BLaER1 (cell line): Measurements from ENCODE around the gene ALDH4A1.

Experiments
- H3K27ac ChIP-seq: shearing (Covaris generic); formaldehyde crosslinking; 2 replicates; pipeline ENCODE4 v1.8.1; 2022
- H3K27me3 ChIP-seq: shearing (Covaris generic); formaldehyde crosslinking; 2 replicates; pipeline ENCODE4 v1.8.1; 2022
- H3K36me3 ChIP-seq: shearing (Covaris generic); formaldehyde crosslinking; 2 replicates; pipeline ENCODE4 v1.8.1; 2022
- H3K4me1 ChIP-seq: shearing (Covaris generic); formaldehyde crosslinking; 2 replicates; pipeline ENCODE4 v1.8.1; 2022
- H3K4me2 ChIP-seq: shearing (Covaris generic); formaldehyde crosslinking; 2 replicates; pipeline ENCODE4 v1.8.1; 2022
- H3K4me3 ChIP-seq: shearing (Covaris generic); formaldehyde crosslinking; 2 replicates; pipeline ENCODE4 v1.8.1; 2022
- H3K9ac ChIP-seq: shearing (Covaris generic); formaldehyde crosslinking; 2 replicates; pipeline ENCODE4 v1.8.1; 2022
- H3K9me3 ChIP-seq: shearing (Covaris generic); formaldehyde crosslinking; 2 replicates; pipeline ENCODE4 v1.8.1; 2022
- H4K20me1 ChIP-seq: shearing (Covaris generic); formaldehyde crosslinking; 2 replicates; pipeline ENCODE4 v1.8.1; 2022
- Cebpa-rat ChIP-seq: shearing (Covaris generic); IDR thresholded peaks from 2 replicates; pipeline ENCODE4 v1.8.1; 2022

Gene ALDH4A1

DNA sequence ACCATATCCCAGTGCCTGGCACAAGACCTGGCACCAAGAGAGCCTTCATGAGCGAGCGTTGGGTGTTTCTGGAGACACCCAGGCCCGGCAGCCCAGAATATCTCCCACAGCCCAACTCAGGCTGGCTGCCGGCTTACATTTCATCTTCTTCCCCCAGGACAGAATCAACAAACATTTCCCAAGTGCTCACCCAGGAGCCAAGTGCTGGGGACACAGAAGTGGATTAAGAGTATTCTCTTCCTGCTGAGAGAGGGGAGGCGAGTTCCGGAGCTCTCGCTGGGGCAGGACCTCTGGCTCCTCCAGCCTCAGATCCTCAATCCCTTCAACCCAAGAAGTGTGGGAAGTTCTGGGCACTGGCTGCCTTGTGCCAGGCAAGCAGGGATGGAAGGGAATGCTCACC lies 30.5 kb upstream of the ALDH4A1 start:
- H3K4me1 ChIP-seq = peaks cover 68% of the 10 kb centered on the region
- no peak for TF ChIP-seq Cebpa-rat
- no peaks in the 10 kb centered on the region; the same call in 1 of the 2 replicates for H3K36me3 ChIP-seq
- no peak overlapping the region for H3K4me3 ChIP-seq
- H3K4me2 ChIP-seq = no peak overlapping the region
- H4K20me1 ChIP-seq = peaks cover 95% of the 10 kb centered on the region
- H3K9me3 ChIP-seq = no peaks in the 10 kb centered on the region
- no peak overlapping the region for H3K9ac ChIP-seq
- H3K27ac ChIP-seq = peak overlapping the region; percentile 63
- no peaks in the 10 kb centered on the region for H3K27me3 ChIP-seq

DNA sequence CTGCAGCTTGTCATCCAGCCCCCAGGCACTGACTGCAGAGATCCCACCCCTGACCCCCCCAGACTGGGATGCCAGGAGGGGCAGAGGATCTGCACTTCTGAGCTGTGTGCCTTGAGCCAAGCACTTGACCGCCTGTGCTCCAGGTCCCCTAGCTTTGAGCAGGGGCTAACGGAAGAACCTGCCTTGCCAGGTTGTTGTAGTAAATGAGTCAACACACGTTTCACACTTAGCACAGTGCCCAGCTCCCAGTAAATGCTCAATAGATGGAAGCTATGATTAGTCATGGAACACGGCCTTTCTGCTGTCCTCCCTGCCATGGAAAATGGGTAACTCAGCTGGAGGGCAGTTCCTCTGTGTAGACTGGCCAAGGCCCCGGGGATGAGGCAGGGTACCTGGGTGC lies 30.0 kb upstream of the ALDH4A1 start:
- H3K27ac ChIP-seq = peak overlapping the region; percentile 63
- 0 out of 2 replicates have a peak overlapping the region, but pooled peaks have one; percentile 9 for H3K9ac ChIP-seq
- no peaks in the 10 kb centered on the region for H3K9me3 ChIP-seq
- peak overlapping the region; percentile 81 for H3K4me2 ChIP-seq
- no peak for TF ChIP-seq Cebpa-rat
- peaks cover 68% of the 10 kb centered on the region for H3K4me1 ChIP-seq
- no peaks in the 10 kb centered on the region for H3K27me3 ChIP-seq
- H3K36me3 ChIP-seq = no peaks in the 10 kb centered on the region; the same call in 1 of the 2 replicates
- H3K4me3 ChIP-seq = no peak overlapping the region
- peaks cover 95% of the 10 kb centered on the region for H4K20me1 ChIP-seq

DNA sequence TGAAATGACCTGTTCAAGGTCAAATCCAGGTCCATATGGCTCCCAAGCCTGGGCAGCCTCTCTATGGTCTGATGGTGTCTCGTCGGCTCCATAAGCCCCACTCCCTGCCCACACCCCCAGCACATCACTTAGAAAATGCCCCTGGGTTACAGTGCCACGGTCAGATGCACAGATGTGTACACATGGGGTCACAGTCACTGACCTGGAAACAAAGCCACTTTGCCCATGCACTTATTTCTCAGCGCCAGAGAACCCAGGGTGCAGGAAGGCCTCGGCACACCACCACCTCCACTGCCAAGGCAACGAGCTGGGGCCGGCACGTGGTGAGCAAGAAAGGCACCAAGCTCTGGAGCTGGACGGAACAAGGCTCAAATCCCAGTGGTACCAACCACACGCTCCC lies 29.4 kb upstream of the ALDH4A1 start:
- H3K9me3 ChIP-seq = no peaks in the 10 kb centered on the region
- no peak overlapping the region for H3K4me3 ChIP-seq
- peaks cover 73% of the 10 kb centered on the region for H3K4me1 ChIP-seq
- peaks cover 94% of the 10 kb centered on the region for H4K20me1 ChIP-seq
- 0 out of 2 replicates have a peak overlapping the region, but pooled peaks have one; percentile 9 for H3K9ac ChIP-seq
- H3K27me3 ChIP-seq = no peaks in the 10 kb centered on the region
- H3K27ac ChIP-seq = peak overlapping the region; percentile 63
- no peaks in the 10 kb centered on the region for H3K36me3 ChIP-seq
- peak overlapping the region; percentile 81 for H3K4me2 ChIP-seq
- no peak for TF ChIP-seq Cebpa-rat

DNA sequence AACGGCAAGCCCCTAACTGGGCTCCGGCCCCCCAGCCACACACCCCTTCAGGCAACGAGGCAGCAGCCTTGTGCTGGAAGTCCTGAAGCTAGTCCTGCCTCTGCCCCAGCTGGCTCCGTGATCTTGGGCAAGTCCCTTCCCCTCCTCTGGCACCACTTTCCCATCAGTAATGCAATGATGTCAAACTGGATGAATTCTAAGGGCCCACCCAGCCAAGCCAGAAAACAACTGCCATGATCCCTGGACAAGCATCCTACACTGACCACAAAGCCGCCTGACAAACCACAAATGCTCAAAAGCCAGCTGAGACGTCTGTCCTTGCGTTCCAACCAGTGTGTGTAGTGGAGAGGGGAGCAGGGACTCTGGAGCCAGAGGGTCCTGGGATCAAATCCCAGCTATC lies 27.3 kb upstream of the ALDH4A1 start:
- no peak overlapping the region for H3K27ac ChIP-seq
- peaks cover 86% of the 10 kb centered on the region for H3K4me1 ChIP-seq

DNA sequence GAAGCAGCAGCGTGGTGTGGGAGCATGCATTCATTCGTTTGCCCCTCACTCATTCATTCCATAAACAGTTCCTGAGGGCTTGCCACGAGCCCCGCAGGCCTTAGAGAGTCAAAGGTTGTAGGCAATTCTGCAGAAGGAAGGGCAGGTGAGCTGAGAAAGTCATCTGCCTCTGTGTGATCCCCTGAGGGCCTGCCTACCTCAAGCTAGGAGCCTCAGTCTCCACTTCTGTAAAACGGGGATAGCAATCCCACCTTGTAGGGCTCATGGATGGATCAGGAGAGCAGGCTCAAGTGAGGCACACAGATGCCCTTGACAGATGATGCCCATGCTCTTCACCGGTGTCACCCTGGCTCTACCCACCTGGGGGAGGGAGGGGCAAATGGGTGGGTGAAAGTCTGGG lies 26.6 kb upstream of the ALDH4A1 start:
- peak overlapping the region; percentile 99 for H3K4me2 ChIP-seq
- H3K4me1 ChIP-seq = peaks cover 91% of the 10 kb centered on the region
- peaks cover 85% of the 10 kb centered on the region for H4K20me1 ChIP-seq
- no peak overlapping the region for H3K4me3 ChIP-seq
- H3K9ac ChIP-seq = 0 out of 2 replicates have a peak overlapping the region, but pooled peaks have one; percentile 76
- H3K27me3 ChIP-seq = no peaks in the 10 kb centered on the region
- H3K9me3 ChIP-seq = no peaks in the 10 kb centered on the region
- TF ChIP-seq Cebpa-rat = no peak
- H3K36me3 ChIP-seq = no peaks in the 10 kb centered on the region
- H3K27ac ChIP-seq = no peak overlapping the region

More for the DNA sequence above, 27.3 kb upstream of the ALDH4A1 start:
- Histone ChIP-seq H3K4me2 (peak overlapping the region; percentile 99), H3K27me3 (no peaks in the 10 kb centered on the region), H3K4me3 (no peak overlapping the region), H3K9ac (no peak overlapping the region), H3K36me3 (no peaks in the 10 kb centered on the region), H4K20me1 (peaks cover 83% of the 10 kb centered on the region), H3K9me3 (no peaks in the 10 kb centered on the region)
- TF ChIP-seq Cebpa-rat = no peak

DNA sequence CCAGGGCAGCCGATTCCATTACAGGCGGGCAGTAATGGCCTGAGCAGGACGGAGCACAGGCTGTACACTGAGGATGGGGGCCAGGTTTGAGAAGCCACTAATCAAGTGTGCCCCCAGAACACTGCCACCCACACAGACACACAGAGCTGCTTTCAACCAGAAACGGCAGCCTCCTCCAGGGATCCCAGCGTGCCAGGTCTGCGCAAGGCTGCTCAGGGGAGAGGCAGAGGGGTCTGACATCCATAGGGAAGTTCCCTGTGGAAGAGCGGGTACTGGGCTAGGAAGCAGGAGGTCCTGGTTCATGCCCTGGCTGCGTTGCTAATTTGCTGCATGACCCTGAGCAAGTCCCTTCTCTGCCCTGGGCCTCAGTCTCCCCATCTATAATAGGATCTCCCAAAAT lies 26.1 kb upstream of the ALDH4A1 start:
- Histone ChIP-seq H3K9me3 (no peaks in the 10 kb centered on the region), H3K36me3 (no peaks in the 10 kb centered on the region), H3K4me3 (peak overlapping the region; percentile 60; the same call in 1 of the 2 replicates), H3K4me1 (peaks cover 97% of the 10 kb centered on the region), H3K27ac (peak overlapping the region; percentile 90), H4K20me1 (peaks cover 88% of the 10 kb centered on the region), H3K4me2 (peak overlapping the region; percentile 99), H3K27me3 (no peaks in the 10 kb centered on the region), H3K9ac (peak overlapping the region; percentile 76; the same call in 1 of the 2 replicates)
- TF ChIP-seq Cebpa-rat = no peak

DNA sequence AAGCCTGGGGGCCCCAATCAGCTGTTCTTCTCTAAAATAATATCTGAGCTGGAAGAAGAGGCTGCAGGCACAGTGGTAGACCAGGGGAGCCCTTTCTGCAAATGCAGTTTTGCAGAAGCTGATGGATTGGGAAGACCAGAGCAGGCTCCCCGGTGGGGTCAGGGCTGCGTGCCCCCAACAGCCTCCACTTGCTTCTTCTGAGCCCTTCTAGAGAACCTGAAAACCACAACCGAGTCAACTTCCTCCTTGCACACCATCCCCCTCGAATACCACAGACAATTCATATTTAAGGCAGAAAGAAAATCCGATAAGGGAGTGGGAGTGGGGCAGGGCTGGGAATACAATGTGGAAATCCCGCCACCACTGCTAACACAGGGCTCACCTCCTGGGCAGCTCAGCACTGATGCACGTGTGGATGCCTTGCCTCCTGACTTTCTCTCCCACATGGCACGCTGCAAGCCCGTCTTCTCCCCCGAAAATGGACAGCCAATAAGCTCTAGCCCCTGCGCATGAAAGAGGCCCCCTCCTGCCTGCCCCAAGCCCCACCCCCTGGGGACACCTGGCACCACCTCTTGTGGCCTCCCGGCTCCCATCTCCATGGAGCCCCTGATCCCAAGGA lies 25.4 kb upstream of the ALDH4A1 start:
- no peaks in the 10 kb centered on the region for H3K36me3 ChIP-seq
- H3K4me1 ChIP-seq = peaks cover 97% of the 10 kb centered on the region
- H3K4me3 ChIP-seq = peak overlapping the region; percentile 60
- H3K27me3 ChIP-seq = no peaks in the 10 kb centered on the region
- peak overlapping the region; percentile 90 for H3K27ac ChIP-seq
- H3K9ac ChIP-seq = peak overlapping the region; percentile 76
- H3K4me2 ChIP-seq = peak overlapping the region; percentile 99
- H4K20me1 ChIP-seq = peaks cover 88% of the 10 kb centered on the region
- no peaks in the 10 kb centered on the region for H3K9me3 ChIP-seq
- no peak for TF ChIP-seq Cebpa-rat

DNA sequence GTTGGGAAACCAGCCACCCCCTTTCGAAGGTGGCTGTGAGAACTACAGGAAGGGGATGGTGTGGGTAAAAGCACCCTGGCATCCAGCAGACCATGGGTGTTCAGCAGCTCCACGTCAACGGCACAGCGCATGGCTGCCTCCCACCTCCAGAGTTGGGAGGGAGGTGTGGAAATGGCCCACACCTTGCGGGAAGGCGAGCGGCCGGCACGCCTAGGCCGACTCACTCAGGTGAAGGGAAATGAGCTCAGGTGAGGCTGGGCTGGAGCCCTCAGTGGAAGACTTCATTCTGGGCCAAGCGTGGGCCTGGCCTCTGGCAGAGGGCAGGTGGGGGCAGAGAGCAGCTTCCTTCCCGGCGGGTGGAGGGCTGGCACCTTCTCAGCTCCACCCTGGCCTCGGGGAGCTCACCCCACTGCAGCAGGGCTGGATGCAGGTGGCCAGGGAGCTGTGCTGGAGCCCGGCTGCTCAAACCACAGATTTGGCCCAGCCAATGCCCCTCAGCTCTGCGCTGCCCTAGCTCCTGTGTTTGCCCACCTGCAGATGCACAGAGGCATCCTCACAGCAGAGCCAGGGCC lies 24.8 kb upstream of the ALDH4A1 start:
- peak overlapping the region; percentile 60 for H3K4me3 ChIP-seq
- H3K36me3 ChIP-seq = no peaks in the 10 kb centered on the region
- peaks cover 97% of the 10 kb centered on the region for H3K4me1 ChIP-seq
- no peaks in the 10 kb centered on the region for H3K27me3 ChIP-seq
- peak overlapping the region; percentile 76 for H3K9ac ChIP-seq
- H4K20me1 ChIP-seq = peaks cover 88% of the 10 kb centered on the region
- no peaks in the 10 kb centered on the region for H3K9me3 ChIP-seq
- peak overlapping the region; percentile 90 for H3K27ac ChIP-seq
- TF ChIP-seq Cebpa-rat = no peak
- peak overlapping the region; percentile 99 for H3K4me2 ChIP-seq

DNA sequence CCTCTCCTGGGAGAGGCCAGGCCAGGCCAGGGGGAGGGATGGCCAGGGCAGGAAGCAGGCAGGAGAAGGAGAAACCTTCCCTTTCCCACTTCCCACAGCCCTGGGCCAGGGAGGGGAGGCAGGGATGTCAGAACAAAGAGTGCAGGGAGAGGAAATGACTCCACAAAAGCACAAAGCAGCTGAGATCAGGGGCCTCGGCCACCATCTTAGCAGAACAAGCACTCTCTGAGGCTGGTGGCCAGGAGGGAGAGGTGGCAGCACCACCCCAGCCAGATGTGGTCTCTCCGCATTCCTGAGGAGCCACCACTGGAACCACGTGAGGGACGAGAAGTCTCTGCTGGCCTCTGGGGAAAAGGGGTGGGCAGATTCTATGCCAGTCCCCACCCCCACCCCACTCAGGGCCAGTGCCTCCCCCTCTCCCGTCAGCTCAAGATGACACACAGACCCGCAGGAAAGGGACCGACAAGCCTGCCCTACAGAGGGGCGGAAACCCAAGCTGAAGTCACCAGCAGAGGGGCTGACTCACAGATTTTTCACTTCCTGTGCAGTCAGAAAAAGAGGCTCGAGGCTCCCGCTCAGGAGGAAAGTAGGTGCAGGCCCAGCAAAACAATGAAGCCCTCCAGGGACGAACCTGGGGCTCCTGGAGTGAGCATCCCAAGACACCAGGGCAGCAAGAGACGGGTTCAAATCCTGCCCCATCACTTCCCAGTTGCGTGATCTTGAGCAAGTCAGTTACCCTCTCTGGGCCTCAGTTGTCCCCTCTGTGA lies 24.1 kb upstream of the ALDH4A1 start:
- H3K27me3 ChIP-seq = no peaks in the 10 kb centered on the region
- H3K4me2 ChIP-seq = peak overlapping the region; percentile 99
- no peak for TF ChIP-seq Cebpa-rat
- no peaks in the 10 kb centered on the region for H3K9me3 ChIP-seq
- H3K4me1 ChIP-seq = peaks cover 97% of the 10 kb centered on the region
- H3K27ac ChIP-seq = peak overlapping the region; percentile 90
- H3K9ac ChIP-seq = peak overlapping the region; percentile 76
- H4K20me1 ChIP-seq = peaks cover 88% of the 10 kb centered on the region
- H3K36me3 ChIP-seq = no peaks in the 10 kb centered on the region
- peak overlapping the region; percentile 60 for H3K4me3 ChIP-seq

DNA sequence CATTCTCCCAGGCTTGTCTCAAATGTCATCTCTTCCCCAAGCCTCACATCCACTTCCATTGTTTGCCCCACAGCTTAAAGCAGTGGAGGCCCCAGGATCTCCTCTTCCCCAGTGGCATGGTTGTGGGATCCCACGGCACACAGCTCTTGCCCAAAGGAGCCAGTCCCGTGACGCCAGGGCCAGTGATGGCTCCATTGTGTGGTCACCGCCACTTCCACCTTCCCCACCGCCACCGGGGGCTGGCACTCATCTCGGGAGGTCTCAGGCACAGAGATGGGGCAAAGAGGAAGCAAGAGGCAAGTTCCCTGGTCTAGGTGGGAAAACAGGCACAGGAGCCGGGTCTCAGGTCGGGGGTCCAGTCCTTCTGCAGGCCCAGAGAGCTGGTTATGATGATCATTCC lies 22.9 kb upstream of the ALDH4A1 start:
- Histone ChIP-seq H3K27me3 (no peaks in the 10 kb centered on the region), H4K20me1 (peaks cover 87% of the 10 kb centered on the region), H3K4me2 (peak overlapping the region; percentile 74), H3K4me3 (no peak overlapping the region), H3K9ac (no peak overlapping the region), H3K4me1 (peaks cover 85% of the 10 kb centered on the region), H3K27ac (0 out of 2 replicates have a peak overlapping the region, but pooled peaks have one; percentile 2), H3K9me3 (no peaks in the 10 kb centered on the region), H3K36me3 (peaks cover 10% of the 10 kb centered on the region)
- no peak for TF ChIP-seq Cebpa-rat
